C4-2B (cell line): ENCODE measurements around the gene NHSL1.

Experiments
- CTCF ChIP-seq: fragments of 450-650 bp; conservative IDR thresholded peaks from 2 replicates; pipeline ENCODE4 v1.5.1; 2017; ENCODE audit warnings: mild to moderate bottlenecking
- ZFX ChIP-seq: fragments of 450-650 bp; IDR thresholded peaks from 2 replicates; pipeline ENCODE4 v1.6.1; 2017

- TF ChIP-seq CTCF (no peak), ZFX (no peak)
Measured at GRCh38 chr6:138377844-138378243, 121.5 kb downstream of the NHSL1 start, which contains the start of gene SMIM28.
